ENCODE data around the gene FAM181A. TPM values are rescaled to one million over a fixed set of nuclear protein-coding genes. Genes with fewer than 3 reads are reported as not detected.
A peak's percentile ranks its signal among the peaks of the same experiment; 100 is the strongest.

The FAM181A gene
- total and polyA plus RNA-seq, 7 experiments from 2014 or later = not detected

GRCh38 chr14:93957751-93958566 lies 30.8 kb downstream of the FAM181A start:
- Mint-ChIP-seq H3K4me3 (peak overlapping the region in 3 of 10 donors; percentile 4 to 87 (median 53)), H3K27me3 (no peaks in the 10 kb centered on the region), H3K4me1 (peaks cover 55 to 95% (median 79%) of the 10 kb centered on the region in 7 donors), H3K9me3 (no peaks in the 10 kb centered on the region), H3K27ac (peak overlapping the region in 2 of 9 donors; percentile 28 to 100), H3K36me3 (peaks cover 0 to 32% (median 0%) of the 10 kb centered on the region in 5 donors)
- Histone ChIP-seq H3K27ac (ENCODE audit: low read depth, low read length) (no peak overlapping the region), H3K9me3 (ENCODE audit: control insufficient read depth in 2 of 3, low read length in 3 of 3) (no peaks in the 10 kb centered on the region), H3K36me3 (ENCODE audit: control insufficient read depth in 2 of 3, insufficient read depth in 3 of 3, low read length in 3 of 3) (no peaks in the 10 kb centered on the region), H3K4me1 (ENCODE audit: control insufficient read depth in 2 of 2, insufficient read depth in 2 of 2, low read length in 2 of 2) (peaks cover 64 to 93% of the 10 kb centered on the region in 2 donors), H3K4me3 (ENCODE audit: low read length) (no peak overlapping the region), H3K27me3 (ENCODE audit: control insufficient read depth in 2 of 2, insufficient read depth in 2 of 2, low read length in 2 of 2) (no peaks in the 10 kb centered on the region)
- ChIA-PET POLR2A (interaction anchor here (0.5 to 4.0 kb wide), 5 partner anchors 10 to 211 kb away, joined by 3 to 32 read pairs (median 12); no protein-coding TSS in a partner anchor), CTCF (interaction anchor here (0.8 to 18.5 kb wide), 3 partner anchors 12 to 19 kb away, joined by 4 to 388 read pairs (median 27); no protein-coding TSS in a partner anchor)
- intact Hi-C loops (cut with micrococcal nuclease) = loop anchor here (5.0 kb wide), 3 partner anchors 44 to 219 kb away; partner anchors contain the start of gene PPP4R4 (in 1 of the 2)
- DNase-seq (no peak), ATAC-seq (no peak)

- H3K4me3 Mint-ChIP-seq = peak overlapping the region; percentile 57 to 87 (median 72)
- ATAC-seq (no peak), DNase-seq (no peak)
- POLR2A ChIA-PET = interaction anchor here (0.6 to 4.0 kb wide), 11 partner anchors 10 to 1321 kb away, joined by 3 to 32 read pairs (median 4); partner anchors contain the start of genes DDX24 and IFI27L1
- H3K4me1 ChIP-seq (ENCODE audit: control insufficient read depth in 2 of 2, insufficient read depth in 2 of 2, low read length in 2 of 2) = peaks cover 71 to 98% of the 10 kb centered on the region in 2 donors
- H3K36me3 ChIP-seq (ENCODE audit: control insufficient read depth in 2 of 3, insufficient read depth in 3 of 3, low read length in 3 of 3) = no peaks in the 10 kb centered on the region
- no peaks in the 10 kb centered on the region for H3K27me3 Mint-ChIP-seq
- peak overlapping the region; percentile 49 to 100 (median 85) for H3K27ac Mint-ChIP-seq
- H3K4me1 Mint-ChIP-seq = peaks cover 62 to 95% (median 85%) of the 10 kb centered on the region in 7 donors
- H3K36me3 Mint-ChIP-seq = peaks cover 0 to 36% (median 0%) of the 10 kb centered on the region in 5 donors
- no peaks in the 10 kb centered on the region for H3K9me3 ChIP-seq (ENCODE audit: control insufficient read depth in 2 of 3, low read length in 3 of 3)
- H3K27ac ChIP-seq (ENCODE audit: low read depth, low read length) = no peak overlapping the region
- no peaks in the 10 kb centered on the region for H3K27me3 ChIP-seq (ENCODE audit: control insufficient read depth in 2 of 2, insufficient read depth in 2 of 2, low read length in 2 of 2)
- intact Hi-C loops (cut with micrococcal nuclease) = loop anchor here (1.0 to 5.0 kb wide), 9 partner anchors 12 to 219 kb away; partner anchors contain the start of genes DDX24 (in 1 of the 2), IFI27L1 (in 1 of the 2), OTUB2 (in 1 of the 2) and PPP4R4 (in 1 of the 2)
- no peaks in the 10 kb centered on the region for H3K9me3 Mint-ChIP-seq
- CTCF ChIA-PET = interaction anchor here (0.7 to 18.5 kb wide), 3 partner anchors 12 to 19 kb away, joined by 3 to 388 read pairs (median 27); no protein-coding TSS in a partner anchor
- peak overlapping the region; percentile 23 for H3K4me3 ChIP-seq (ENCODE audit: low read length)
Measured at GRCh38 chr14:93958567-93959238, 31.6 kb downstream of the FAM181A start.

- H3K4me1 Mint-ChIP-seq = peaks cover 63 to 96% (median 87%) of the 10 kb centered on the region in 7 donors
- CTCF ChIA-PET = interaction anchor here (0.7 to 18.5 kb wide), 3 partner anchors 11 to 20 kb away, joined by 3 to 388 read pairs (median 27); no protein-coding TSS in a partner anchor
- peak; percentile 59 to 93 (median 76) for DNase-seq
Measured at GRCh38 chr14:93959239-93960107, 32.3 kb downstream of the FAM181A start.

GRCh38 chr14:93960108-93960475 lies 32.9 kb downstream of the FAM181A start:
- Histone ChIP-seq H3K4me3 (ENCODE audit: low read length) (peak overlapping the region; percentile 6), H3K27ac (ENCODE audit: low read depth, low read length) (no peak overlapping the region), H3K27me3 (ENCODE audit: control insufficient read depth in 2 of 2, insufficient read depth in 2 of 2, low read length in 2 of 2) (no peaks in the 10 kb centered on the region), H3K4me1 (ENCODE audit: control insufficient read depth in 2 of 2, insufficient read depth in 2 of 2, low read length in 2 of 2) (peaks cover 70 to 98% of the 10 kb centered on the region in 2 donors), H3K36me3 (ENCODE audit: control insufficient read depth in 2 of 3, insufficient read depth in 3 of 3, low read length in 3 of 3) (no peaks in the 10 kb centered on the region), H3K9me3 (ENCODE audit: control insufficient read depth in 2 of 3, low read length in 3 of 3) (no peaks in the 10 kb centered on the region)
- no peaks in the 10 kb centered on the region for H3K27me3 Mint-ChIP-seq
- peak overlapping the region; percentile 49 to 100 (median 85) for H3K27ac Mint-ChIP-seq
- H3K9me3 Mint-ChIP-seq = peaks cover 0 to 6% (median 0%) of the 10 kb centered on the region in 11 donors
- ChIA-PET CTCF (interaction anchor here (0.9 to 18.5 kb wide), 3 partner anchors 10 to 41 kb away, joined by 4 to 388 read pairs (median 27); no protein-coding TSS in a partner anchor), POLR2A (interaction anchor here (0.9 to 4.0 kb wide), 8 partner anchors 11 to 214 kb away, joined by 3 to 32 read pairs (median 6); partner anchors contain the start of gene PPP4R4)
- peak overlapping the region; percentile 12 to 87 (median 58) for H3K4me3 Mint-ChIP-seq
- no peak for DNase-seq
- no peak for ATAC-seq
- peaks cover 0 to 37% (median 0%) of the 10 kb centered on the region in 5 donors for H3K36me3 Mint-ChIP-seq
- H3K4me1 Mint-ChIP-seq = peaks cover 56 to 96% (median 86%) of the 10 kb centered on the region in 7 donors
- intact Hi-C loops (cut with micrococcal nuclease) = loop anchor here in 1 of 2 donors (5.0 kb wide), 1 partner anchor 122 kb away; the partner anchor contains the start of genes DDX24 and IFI27L1

More at GRCh38 chr14:93959239-93960107, 32.3 kb downstream of the FAM181A start:
- Histone ChIP-seq H3K36me3 (ENCODE audit: control insufficient read depth in 2 of 3, insufficient read depth in 3 of 3, low read length in 3 of 3) (no peaks in the 10 kb centered on the region), H3K27me3 (ENCODE audit: control insufficient read depth in 2 of 2, insufficient read depth in 2 of 2, low read length in 2 of 2) (no peaks in the 10 kb centered on the region), H3K9me3 (ENCODE audit: control insufficient read depth in 2 of 3, low read length in 3 of 3) (no peaks in the 10 kb centered on the region), H3K27ac (ENCODE audit: low read depth, low read length) (no peak overlapping the region), H3K4me1 (ENCODE audit: control insufficient read depth in 2 of 2, insufficient read depth in 2 of 2, low read length in 2 of 2) (peaks cover 74 to 99% of the 10 kb centered on the region in 2 donors), H3K4me3 (ENCODE audit: low read length) (peak overlapping the region; percentile 23)
- peaks cover 0 to 36% (median 0%) of the 10 kb centered on the region in 5 donors for H3K36me3 Mint-ChIP-seq
- no peaks in the 10 kb centered on the region for H3K9me3 Mint-ChIP-seq
- no peaks in the 10 kb centered on the region for H3K27me3 Mint-ChIP-seq
- POLR2A ChIA-PET = interaction anchor here (0.6 to 4.0 kb wide), 14 partner anchors 9 to 1320 kb away, joined by 3 to 32 read pairs (median 4); partner anchors contain the start of genes DDX24, IFI27L1 and PPP4R4
- peak; percentile 87 for ATAC-seq
- H3K4me3 Mint-ChIP-seq = peak overlapping the region; percentile 57 to 87 (median 72)
- intact Hi-C loops (cut with micrococcal nuclease) = loop anchor here (1.0 to 5.0 kb wide), 10 partner anchors 11 to 218 kb away; partner anchors contain the start of genes DDX24 (in 2 of the 2), IFI27L1 (in 2 of the 2), OTUB2 (in 1 of the 2) and PPP4R4 (in 1 of the 2)
- H3K27ac Mint-ChIP-seq = peak overlapping the region; percentile 49 to 100 (median 85)

GRCh38 chr14:93960774-93961438 lies 33.8 kb downstream of the FAM181A start:
- ChIA-PET CTCF (interaction anchor here (0.9 to 18.5 kb wide), 3 partner anchors 9 to 41 kb away, joined by 4 to 388 read pairs (median 27); no protein-coding TSS in a partner anchor), POLR2A (interaction anchor here (0.9 to 4.0 kb wide), 7 partner anchors 10 to 119 kb away, joined by 3 to 32 read pairs (median 8); no protein-coding TSS in a partner anchor)
- H3K27me3 ChIP-seq (ENCODE audit: control insufficient read depth in 2 of 2, insufficient read depth in 2 of 2, low read length in 2 of 2) = no peaks in the 10 kb centered on the region
- Mint-ChIP-seq H3K4me3 (peak overlapping the region in 3 of 10 donors; percentile 77 to 87 (median 78)), H3K27me3 (no peaks in the 10 kb centered on the region), H3K9me3 (peaks cover 0 to 9% (median 0%) of the 10 kb centered on the region in 11 donors), H3K27ac (peak overlapping the region in 5 of 9 donors; percentile 6 to 100 (median 85)), H3K4me1 (peaks cover 53 to 96% (median 78%) of the 10 kb centered on the region in 7 donors), H3K36me3 (peaks cover 0 to 42% (median 0%) of the 10 kb centered on the region in 5 donors)
- DNase-seq (no peak), ATAC-seq (no peak)
- no peak overlapping the region for H3K4me3 ChIP-seq (ENCODE audit: low read length)
- H3K27ac ChIP-seq (ENCODE audit: low read depth, low read length) = no peak overlapping the region
- H3K9me3 ChIP-seq (ENCODE audit: control insufficient read depth in 2 of 3, low read length in 3 of 3) = no peaks in the 10 kb centered on the region
- H3K36me3 ChIP-seq (ENCODE audit: control insufficient read depth in 2 of 3, insufficient read depth in 3 of 3, low read length in 3 of 3) = no peaks in the 10 kb centered on the region
- H3K4me1 ChIP-seq (ENCODE audit: control insufficient read depth in 2 of 2, insufficient read depth in 2 of 2, low read length in 2 of 2) = peaks cover 61 to 90% of the 10 kb centered on the region in 2 donors
- intact Hi-C loops (cut with micrococcal nuclease) = loop anchor here in 1 of 2 donors (5.0 kb wide), 1 partner anchor 121 kb away; the partner anchor contains the start of genes DDX24 and IFI27L1

Data from naive thymus-derived CD4-positive, alpha-beta T cell (primary cell).